Prostate gland (tissue), 2 donors: ENCODE results near the gene SIRT7.

Source experiments
- POLR2A ChIP-seq: fragments of 450-650 bp; IDR thresholded peaks from one replicate; pipeline ENCODE4 v1.6.1; 2016; ENCODE audit warnings: antibody characterized with exemption, mild to moderate bottlenecking
- POLR2AphosphoS5 ChIP-seq: sonication (generic); formaldehyde crosslinking; IDR thresholded peaks from one replicate; pipeline ENCODE4 v1.6.1; 2017; ENCODE audit warnings: antibody characterized with exemption
- TF ChIP-seq, protein P1 (sequence below), 4 experiments: fragments of 200-600 bp in 2 of 4; fragments of 450-650 bp in 2 of 4; sonication (generic) in 2 of 4; IDR thresholded peaks; 1 replicate in 3 of 4; 2 replicates in 1 of 4; pipeline ENCODE4 v1.5.1; 2016 to 2019; ENCODE audit warnings: antibody characterized with exemption in 4 of 4, mild to moderate bottlenecking in 2 of 4, moderate library complexity in 2 of 4

DNA sequence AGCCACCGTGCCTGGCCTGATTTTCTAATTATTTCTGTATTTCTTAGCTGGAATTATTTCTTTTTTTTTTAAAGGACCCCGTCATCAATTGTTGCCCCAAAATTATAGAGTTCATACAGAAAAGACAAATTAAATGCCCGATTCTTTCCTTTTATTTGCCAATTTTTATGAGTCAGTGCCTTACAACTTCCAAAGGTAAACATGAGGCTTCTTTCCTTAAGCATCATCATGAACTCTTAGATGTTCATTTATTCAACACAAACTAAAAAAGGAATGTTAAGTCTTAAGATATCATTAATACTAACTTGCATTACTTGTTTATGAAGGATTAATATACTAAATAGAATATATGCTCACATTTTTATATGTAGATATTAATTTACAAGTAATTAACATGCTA lies 39.7 kb downstream of the SIRT7 start:
- TF ChIP-seq POLR2A (no peak), POLR2AphosphoS5 (no peak)
- TF ChIP-seq, protein P1, sequence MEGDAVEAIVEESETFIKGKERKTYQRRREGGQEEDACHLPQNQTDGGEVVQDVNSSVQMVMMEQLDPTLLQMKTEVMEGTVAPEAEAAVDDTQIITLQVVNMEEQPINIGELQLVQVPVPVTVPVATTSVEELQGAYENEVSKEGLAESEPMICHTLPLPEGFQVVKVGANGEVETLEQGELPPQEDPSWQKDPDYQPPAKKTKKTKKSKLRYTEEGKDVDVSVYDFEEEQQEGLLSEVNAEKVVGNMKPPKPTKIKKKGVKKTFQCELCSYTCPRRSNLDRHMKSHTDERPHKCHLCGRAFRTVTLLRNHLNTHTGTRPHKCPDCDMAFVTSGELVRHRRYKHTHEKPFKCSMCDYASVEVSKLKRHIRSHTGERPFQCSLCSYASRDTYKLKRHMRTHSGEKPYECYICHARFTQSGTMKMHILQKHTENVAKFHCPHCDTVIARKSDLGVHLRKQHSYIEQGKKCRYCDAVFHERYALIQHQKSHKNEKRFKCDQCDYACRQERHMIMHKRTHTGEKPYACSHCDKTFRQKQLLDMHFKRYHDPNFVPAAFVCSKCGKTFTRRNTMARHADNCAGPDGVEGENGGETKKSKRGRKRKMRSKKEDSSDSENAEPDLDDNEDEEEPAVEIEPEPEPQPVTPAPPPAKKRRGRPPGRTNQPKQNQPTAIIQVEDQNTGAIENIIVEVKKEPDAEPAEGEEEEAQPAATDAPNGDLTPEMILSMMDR (IDR thresholded peaks at IDR 0.05): no peak
